ENCODE data around the gene EMC6. TPM values are rescaled to one million over a fixed set of nuclear protein-coding genes. Genes with fewer than 3 reads are reported as not detected.
A peak's percentile ranks its signal among the peaks of the same experiment; 100 is the strongest.

Gene EMC6
- total and polyA plus RNA-seq, 2 of the 13 experiments (the other 11 are each of a cell fraction or from before 2014, with no cell fraction given): 45.1 to 47.7 TPM

DNA sequence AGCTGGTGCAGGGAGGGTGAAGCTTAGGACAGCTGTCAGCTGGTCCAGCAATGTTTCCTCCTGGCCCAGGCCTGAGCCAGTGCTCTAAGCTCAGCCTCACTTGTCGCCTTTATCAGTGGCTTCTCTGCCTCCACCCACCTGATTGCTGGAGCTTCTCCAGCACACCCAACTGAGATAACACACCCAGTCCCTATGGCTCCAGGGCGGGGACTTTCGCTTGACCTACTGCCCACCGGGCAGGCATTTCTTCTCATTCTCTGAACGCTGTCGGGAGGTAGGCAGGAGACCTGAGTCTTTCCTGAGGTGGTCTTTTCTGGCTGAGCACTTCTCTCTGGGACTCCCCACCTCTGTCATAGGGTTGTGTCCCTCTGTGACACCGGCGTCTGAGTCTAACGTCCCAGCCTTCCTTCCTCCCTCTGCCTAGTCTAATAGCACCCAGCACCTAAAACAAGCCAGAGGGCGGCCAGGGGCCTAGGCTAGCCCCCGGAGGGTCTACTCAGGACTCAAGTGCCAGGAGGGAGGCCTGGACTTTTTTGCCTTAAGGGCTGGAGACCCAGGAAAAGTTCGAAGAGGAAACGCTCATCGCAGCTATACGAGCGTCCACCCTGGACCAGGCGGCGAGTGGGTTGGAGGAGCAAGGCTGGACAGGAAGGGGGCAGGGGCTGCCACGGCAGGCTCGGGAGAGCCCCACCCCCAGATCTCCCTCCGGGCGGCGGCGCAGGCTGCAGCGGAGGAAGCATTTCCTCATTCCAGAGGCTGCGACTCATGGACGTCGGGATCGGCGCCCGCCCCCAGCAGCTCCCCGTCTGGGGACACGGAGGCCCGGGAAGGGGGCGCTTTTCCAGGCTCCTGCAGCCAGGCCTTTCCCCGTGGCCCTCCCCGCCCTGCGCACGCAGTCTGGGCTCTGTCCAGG, 990 bp upstream of the EMC6 start (continued):
- TF ChIP-seq, protein P1, sequence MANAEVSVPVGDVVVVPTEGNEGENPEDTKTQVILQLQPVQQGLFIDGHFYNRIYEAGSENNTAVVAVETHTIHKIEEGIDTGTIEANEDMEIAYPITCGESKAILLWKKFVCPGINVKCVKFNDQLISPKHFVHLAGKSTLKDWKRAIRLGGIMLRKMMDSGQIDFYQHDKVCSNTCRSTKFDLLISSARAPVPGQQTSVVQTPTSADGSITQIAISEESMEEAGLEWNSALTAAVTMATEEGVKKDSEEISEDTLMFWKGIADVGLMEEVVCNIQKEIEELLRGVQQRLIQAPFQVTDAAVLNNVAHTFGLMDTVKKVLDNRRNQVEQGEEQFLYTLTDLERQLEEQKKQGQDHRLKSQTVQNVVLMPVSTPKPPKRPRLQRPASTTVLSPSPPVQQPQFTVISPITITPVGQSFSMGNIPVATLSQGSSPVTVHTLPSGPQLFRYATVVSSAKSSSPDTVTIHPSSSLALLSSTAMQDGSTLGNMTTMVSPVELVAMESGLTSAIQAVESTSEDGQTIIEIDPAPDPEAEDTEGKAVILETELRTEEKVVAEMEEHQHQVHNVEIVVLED (CRISPR knock-in tag; IDR thresholded peaks at IDR 0.05; ENCODE audit: borderline replicate concordance): peak; percentile 62; the same call in 1 of the 2 replicates
- TF ChIP-seq ZNF737 (CRISPR knock-in tag; IDR thresholded peaks at IDR 0.05; ENCODE audit: borderline replicate concordance) (no peak), ZFAT (CRISPR knock-in tag; conservative IDR thresholded peaks at IDR 0.05) (no peak)

DNA sequence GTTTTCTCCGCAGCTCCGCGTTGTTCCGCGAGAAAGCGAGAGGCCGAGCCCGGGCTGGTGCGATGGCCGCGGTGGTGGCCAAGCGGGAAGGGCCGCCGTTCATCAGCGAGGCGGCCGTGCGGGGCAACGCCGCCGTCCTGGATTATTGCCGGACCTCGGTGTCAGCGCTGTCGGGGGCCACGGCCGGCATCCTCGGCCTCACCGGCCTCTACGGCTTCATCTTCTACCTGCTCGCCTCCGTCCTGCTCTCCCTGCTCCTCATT, 404 bp downstream of the EMC6 start:
- WGBS (ENCODE audit: low lambda C conversion rate): 1% methylated on average over 10 of the region's 32 CpGs
- no peak for ATAC-seq
- H3K27me3 ChIP-seq (ENCODE audit: control insufficient read depth in 1 of 2, insufficient read depth in 2 of 2, low read length in 2 of 2): no peaks in the 10 kb centered on the region; a peak in 1 of 5 replicates
- TF ChIP-seq, protein P2, sequence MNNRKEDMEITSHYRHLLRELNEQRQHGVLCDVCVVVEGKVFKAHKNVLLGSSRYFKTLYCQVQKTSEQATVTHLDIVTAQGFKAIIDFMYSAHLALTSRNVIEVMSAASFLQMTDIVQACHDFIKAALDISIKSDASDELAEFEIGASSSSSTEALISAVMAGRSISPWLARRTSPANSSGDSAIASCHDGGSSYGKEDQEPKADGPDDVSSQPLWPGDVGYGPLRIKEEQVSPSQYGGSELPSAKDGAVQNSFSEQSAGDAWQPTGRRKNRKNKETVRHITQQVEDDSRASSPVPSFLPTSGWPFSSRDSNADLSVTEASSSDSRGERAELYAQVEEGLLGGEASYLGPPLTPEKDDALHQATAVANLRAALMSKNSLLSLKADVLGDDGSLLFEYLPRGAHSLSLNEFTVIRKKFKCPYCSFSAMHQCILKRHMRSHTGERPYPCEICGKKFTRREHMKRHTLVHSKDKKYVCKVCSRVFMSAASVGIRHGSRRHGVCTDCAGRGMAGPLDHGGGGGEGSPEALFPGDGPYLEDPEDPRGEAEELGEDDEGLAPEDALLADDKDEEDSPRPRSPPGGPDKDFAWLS (CRISPR knock-in tag; IDR thresholded peaks at IDR 0.05; ENCODE audit: borderline replicate concordance): 0 out of 2 replicates have a peak, but pooled peaks have one; percentile 49
- TF ChIP-seq ZNF136 (CRISPR knock-in tag; IDR thresholded peaks at IDR 0.05; ENCODE audit: low read depth) (no peak), ZNF510 (CRISPR knock-in tag; IDR thresholded peaks at IDR 0.05; ENCODE audit: low read depth) (0 out of 2 replicates have a peak, but pooled peaks have one; percentile 46), ELF1 (CRISPR knock-in tag; IDR thresholded peaks at IDR 0.05) (0 out of 2 replicates have a peak, but pooled peaks have one; percentile 10), KDM2A (CRISPR knock-in tag; IDR thresholded peaks at IDR 0.05; ENCODE audit: borderline replicate concordance, low read depth) (peak; percentile 7; the same call in 1 of the 2 replicates), ZNF777 (CRISPR knock-in tag; IDR thresholded peaks at IDR 0.05) (peak; percentile 45), EEA1 (CRISPR knock-in tag; IDR thresholded peaks at IDR 0.05; ENCODE audit: borderline replicate concordance) (0 out of 2 replicates have a peak, but pooled peaks have one; percentile 10), JUNB (CRISPR knock-in tag; IDR thresholded peaks at IDR 0.05; ENCODE audit: borderline replicate concordance) (no peak)
- TF ChIP-seq, protein P3, sequence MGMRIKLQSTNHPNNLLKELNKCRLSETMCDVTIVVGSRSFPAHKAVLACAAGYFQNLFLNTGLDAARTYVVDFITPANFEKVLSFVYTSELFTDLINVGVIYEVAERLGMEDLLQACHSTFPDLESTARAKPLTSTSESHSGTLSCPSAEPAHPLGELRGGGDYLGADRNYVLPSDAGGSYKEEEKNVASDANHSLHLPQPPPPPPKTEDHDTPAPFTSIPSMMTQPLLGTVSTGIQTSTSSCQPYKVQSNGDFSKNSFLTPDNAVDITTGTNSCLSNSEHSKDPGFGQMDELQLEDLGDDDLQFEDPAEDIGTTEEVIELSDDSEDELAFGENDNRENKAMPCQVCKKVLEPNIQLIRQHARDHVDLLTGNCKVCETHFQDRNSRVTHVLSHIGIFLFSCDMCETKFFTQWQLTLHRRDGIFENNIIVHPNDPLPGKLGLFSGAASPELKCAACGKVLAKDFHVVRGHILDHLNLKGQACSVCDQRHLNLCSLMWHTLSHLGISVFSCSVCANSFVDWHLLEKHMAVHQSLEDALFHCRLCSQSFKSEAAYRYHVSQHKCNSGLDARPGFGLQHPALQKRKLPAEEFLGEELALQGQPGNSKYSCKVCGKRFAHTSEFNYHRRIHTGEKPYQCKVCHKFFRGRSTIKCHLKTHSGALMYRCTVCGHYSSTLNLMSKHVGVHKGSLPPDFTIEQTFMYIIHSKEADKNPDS (CRISPR knock-in tag; IDR thresholded peaks at IDR 0.05): 0 out of 2 replicates have a peak, but pooled peaks have one; percentile 21
- TF ChIP-seq, protein P4, sequence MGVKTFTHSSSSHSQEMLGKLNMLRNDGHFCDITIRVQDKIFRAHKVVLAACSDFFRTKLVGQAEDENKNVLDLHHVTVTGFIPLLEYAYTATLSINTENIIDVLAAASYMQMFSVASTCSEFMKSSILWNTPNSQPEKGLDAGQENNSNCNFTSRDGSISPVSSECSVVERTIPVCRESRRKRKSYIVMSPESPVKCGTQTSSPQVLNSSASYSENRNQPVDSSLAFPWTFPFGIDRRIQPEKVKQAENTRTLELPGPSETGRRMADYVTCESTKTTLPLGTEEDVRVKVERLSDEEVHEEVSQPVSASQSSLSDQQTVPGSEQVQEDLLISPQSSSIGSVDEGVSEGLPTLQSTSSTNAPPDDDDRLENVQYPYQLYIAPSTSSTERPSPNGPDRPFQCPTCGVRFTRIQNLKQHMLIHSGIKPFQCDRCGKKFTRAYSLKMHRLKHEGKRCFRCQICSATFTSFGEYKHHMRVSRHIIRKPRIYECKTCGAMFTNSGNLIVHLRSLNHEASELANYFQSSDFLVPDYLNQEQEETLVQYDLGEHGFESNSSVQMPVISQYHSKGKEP (CRISPR knock-in tag; IDR thresholded peaks at IDR 0.05): 0 out of 2 replicates have a peak, but pooled peaks have one; percentile 11

More for the DNA sequence above, 404 bp downstream of the EMC6 start:
- Histone ChIP-seq H3K27ac (ENCODE audit: extremely low read length, insufficient read depth, low read length) (peak overlapping the region; percentile 79), H3K36me3 (replicated peaks in 1 of 2; ENCODE audit: control insufficient read depth in 1 of 2, insufficient read depth in 2 of 2, low read length in 2 of 2) (peaks cover 0 to 8% of the 10 kb centered on the region in 2 experiments; a peak in 3 of 5 replicates), H3K4me1 (ENCODE audit: insufficient read depth, low read length) (peaks cover 44% of the 10 kb centered on the region), H2AFZ (ENCODE audit: low read length) (no peak overlapping the region), H3K79me2 (ENCODE audit: insufficient read depth, low read length) (peaks cover 24% of the 10 kb centered on the region), H3K4me3 (replicated peaks in 1 of 3; ENCODE audit: insufficient read depth in 1 of 3, low read depth in 2 of 3, low read length in 3 of 3) (peak overlapping the region; percentile 89 to 97 (median 95)), H3K4me2 (ENCODE audit: low read depth, low read length) (peak overlapping the region; percentile 90), H3K9ac (ENCODE audit: insufficient read depth, low read depth, low read length) (peak overlapping the region; percentile 94), H3K9me3 (ENCODE audit: low read length) (no peaks in the 10 kb centered on the region), H4K20me1 (ENCODE audit: insufficient read depth, low read length) (peaks cover 4% of the 10 kb centered on the region; the same call in 1 of the 2 replicates)
- ChIA-PET CTCF (ENCODE audit: low intra/inter-chr PET ratio, low total read pairs) (no interaction called here), POLR2A (interaction anchor here (0.8 to 3.6 kb wide), 3 partner anchors 9 to 126 kb away, joined by 3 to 74 read pairs (median 8); partner anchors contain the start of genes CTNS and SHPK)
- TSS peak; percentile 90 for BruUV-seq (replicated peaks)
- intact Hi-C loops (cut with micrococcal nuclease; ENCODE audit: unreplicated experiment) (no loop called here), in situ Hi-C loops (cut with HindIII; ENCODE audit: extremely low pct_ligation_motif_present, low pct_unique_long_range_greater_than_20kb) (loop anchor here (10.0 kb wide), 1 partner anchor 624 kb away; no protein-coding TSS in a partner anchor)
- no peak for FAIRE-seq
- DNase-seq (ENCODE audit: low spot score): no peak

Measured in HepG2 (cell line).